Testis (tissue), 3 donors: ENCODE measurements around the gene MAST4. TPM values are rescaled to one million over a fixed set of nuclear protein-coding genes. Genes with fewer than 3 reads are reported as not detected.

ENCODE experiments used
- DNase-seq: peaks from one replicate; pipeline ENCODE4 v3.0.0-alpha.2; 2019
- H3K27ac ChIP-seq, 2 donors: fragments of 200-600 bp; sonication (generic); one replicate each; pipeline ENCODE4 v1.5.1; 2019
- H3K27me3 ChIP-seq: fragments of 200-600 bp; sonication (generic); one replicate; pipeline ENCODE4 v1.5.1; 2019
- H3K36me3 ChIP-seq: fragments of 200-600 bp; sonication (generic); one replicate; pipeline ENCODE4 v1.5.1; 2017; ENCODE audit warnings: low read depth; ENCODE audit errors: missing control alignments
- H3K4me1 ChIP-seq: fragments of 200-600 bp; sonication (generic); one replicate; pipeline ENCODE4 v1.5.1; 2019
- H3K4me3 ChIP-seq, 2 donors: fragments of 200-600 bp; sonication (generic); one replicate each; pipeline ENCODE4 v1.5.1; 2017 to 2019
- H3K9me3 ChIP-seq: fragments of 200-600 bp; sonication (generic); one replicate; pipeline ENCODE4 v1.5.1; 2017
- POLR2A ChIP-seq: fragments of 450-650 bp; IDR thresholded peaks from one replicate; pipeline ENCODE4 v1.6.1; 2017; ENCODE audit warnings: antibody characterized with exemption, mild to moderate bottlenecking, moderate library complexity
- WGBS, 2 donors: methylation state at CpG; one replicate each; pipeline ENCODE4 v1.1.5; 2018; 5-methylcytosine and 5-hydroxymethylcytosine counted together
- intact Hi-C: fragments of 100-400 bp; cut with DNase I; formaldehyde crosslinking; loops from one replicate; pipeline ENCODE4 v1.15.1; 2023; ENCODE audit warnings: low total_unique reads
- polyA plus RNA-seq: library from polyadenylated mRNA; stranded (reverse); fragments of 350-450 nt; fragmentation: Illumina TruSeq; extraction: RNeasy Lipid Tissue Mini Kit (QIAGEN cat#74804); gene quantifications from one replicate; pipeline ENCODE4 v1.2.3, GENCODE V29; 2014; ENCODE audit warnings: low read depth, low replicate concordance; ENCODE audit not compliant: insufficient read depth
- total RNA-seq, 2 donors: library from RNA; depleted of rRNA; stranded (reverse); fragments of >200 nt; gene quantifications; one replicate each; pipeline ENCODE4 v1.2.3, GENCODE V29; 2016
- TF ChIP-seq, protein P1 (sequence below), 3 experiments: fragments of 450-650 bp in 2 of 3; fragments of 200-600 bp in 1 of 3; sonication (generic) in 1 of 3; IDR thresholded peaks; one replicate each; pipeline ENCODE4 v1.5.1; 2016 to 2019; ENCODE audit warnings: antibody characterized with exemption in 3 of 3, mild to moderate bottlenecking in 2 of 3, moderate library complexity in 1 of 3

Gene MAST4
- total and polyA plus RNA-seq, 3 donors from 2014 or later: 27.2 to 56.4 (median 51.4) TPM

DNA sequence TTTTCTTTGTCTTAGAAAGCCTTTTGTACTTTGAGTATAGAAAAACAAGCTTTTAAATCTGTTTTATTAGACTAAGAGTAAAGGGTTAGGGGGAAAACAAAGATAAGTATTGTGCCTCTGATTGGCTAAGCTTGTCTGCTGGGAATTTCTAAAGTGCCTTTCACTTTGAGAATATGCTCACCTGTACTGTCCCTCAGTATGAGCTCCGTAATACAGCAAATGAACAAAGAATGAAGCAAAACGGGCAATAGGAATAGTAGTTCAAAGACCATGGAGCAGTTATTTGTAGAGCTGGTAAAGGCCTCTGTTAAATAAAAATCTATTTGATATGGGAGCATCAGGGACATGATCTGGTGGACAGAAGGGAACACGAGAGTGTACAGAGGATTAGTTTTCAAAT, 277.8 kb downstream of the MAST4 start:
- no peak for DNase-seq
- Histone ChIP-seq H3K4me3 (no peak overlapping the region), H3K4me1 (no peaks in the 10 kb centered on the region), H3K27me3 (no peaks in the 10 kb centered on the region), H3K36me3 (no peaks in the 10 kb centered on the region), H3K27ac (no peak overlapping the region), H3K9me3 (no peaks in the 10 kb centered on the region)
- no peak for TF ChIP-seq POLR2A
- TF ChIP-seq, protein P1, sequence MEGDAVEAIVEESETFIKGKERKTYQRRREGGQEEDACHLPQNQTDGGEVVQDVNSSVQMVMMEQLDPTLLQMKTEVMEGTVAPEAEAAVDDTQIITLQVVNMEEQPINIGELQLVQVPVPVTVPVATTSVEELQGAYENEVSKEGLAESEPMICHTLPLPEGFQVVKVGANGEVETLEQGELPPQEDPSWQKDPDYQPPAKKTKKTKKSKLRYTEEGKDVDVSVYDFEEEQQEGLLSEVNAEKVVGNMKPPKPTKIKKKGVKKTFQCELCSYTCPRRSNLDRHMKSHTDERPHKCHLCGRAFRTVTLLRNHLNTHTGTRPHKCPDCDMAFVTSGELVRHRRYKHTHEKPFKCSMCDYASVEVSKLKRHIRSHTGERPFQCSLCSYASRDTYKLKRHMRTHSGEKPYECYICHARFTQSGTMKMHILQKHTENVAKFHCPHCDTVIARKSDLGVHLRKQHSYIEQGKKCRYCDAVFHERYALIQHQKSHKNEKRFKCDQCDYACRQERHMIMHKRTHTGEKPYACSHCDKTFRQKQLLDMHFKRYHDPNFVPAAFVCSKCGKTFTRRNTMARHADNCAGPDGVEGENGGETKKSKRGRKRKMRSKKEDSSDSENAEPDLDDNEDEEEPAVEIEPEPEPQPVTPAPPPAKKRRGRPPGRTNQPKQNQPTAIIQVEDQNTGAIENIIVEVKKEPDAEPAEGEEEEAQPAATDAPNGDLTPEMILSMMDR (IDR thresholded peaks at IDR 0.05): no peak
- intact Hi-C loops: no loop called here
- 88 to 91% methylated on average over 3 of the region's 3 CpGs for WGBS, 2 donors

DNA sequence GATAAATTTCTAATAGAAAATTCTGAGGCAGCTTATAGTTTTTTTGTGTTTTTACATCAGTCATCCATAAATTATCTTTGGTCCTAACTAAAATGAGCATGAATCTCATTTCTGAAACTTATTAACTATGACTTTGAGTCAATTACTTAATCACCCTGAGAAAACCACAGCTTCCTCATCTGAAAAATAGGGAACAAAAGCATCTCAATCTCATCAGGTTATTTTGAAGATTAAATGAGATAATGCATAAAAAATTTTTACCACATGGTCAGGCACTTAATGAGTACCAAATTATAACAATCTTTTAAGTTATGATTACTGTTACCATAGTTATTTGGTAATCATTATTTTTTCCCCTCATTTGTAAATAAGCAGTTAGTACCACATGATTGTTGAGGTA, 279.1 kb downstream of the MAST4 start:
- no peak for TF ChIP-seq POLR2A
- TF ChIP-seq, protein P1 (IDR thresholded peaks at IDR 0.05): no peak
- H3K9me3 ChIP-seq: no peaks in the 10 kb centered on the region
- DNase-seq: no peak
- intact Hi-C loops: no loop called here
- H3K36me3 ChIP-seq: no peaks in the 10 kb centered on the region
- no peaks in the 10 kb centered on the region for H3K4me1 ChIP-seq
- no peaks in the 10 kb centered on the region for H3K27me3 ChIP-seq
- H3K4me3 ChIP-seq: no peak overlapping the region
- H3K27ac ChIP-seq: no peak overlapping the region

DNA sequence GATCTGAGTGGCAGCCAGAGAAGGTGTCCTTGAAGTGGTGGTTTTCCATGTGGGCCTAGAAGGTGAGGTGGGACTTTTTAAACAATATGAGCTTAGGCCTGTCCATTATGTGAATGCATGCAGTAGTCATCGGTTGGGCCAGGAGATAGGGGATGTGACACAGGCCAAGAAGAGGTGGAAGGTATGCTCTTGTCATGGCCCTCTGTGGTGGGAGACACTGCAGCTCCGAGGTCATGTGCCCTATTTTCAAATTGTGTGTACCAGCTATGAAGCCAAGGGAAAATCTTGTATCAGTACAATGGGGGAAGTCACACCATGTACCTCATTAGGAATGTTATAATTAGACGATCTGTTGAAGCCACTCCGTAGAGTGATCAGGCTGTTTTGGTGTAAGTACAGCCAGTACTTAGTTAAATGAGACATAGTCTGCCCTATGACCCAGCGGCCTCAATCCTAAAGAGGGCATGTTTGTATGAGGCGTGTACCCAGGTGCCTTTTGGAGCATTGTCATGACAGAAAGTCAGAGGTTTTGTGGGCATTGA, 280.1 kb downstream of the MAST4 start:
- intact Hi-C loops: no loop called here
- no peaks in the 10 kb centered on the region for H3K36me3 ChIP-seq
- no peak overlapping the region for H3K27ac ChIP-seq
- no peak overlapping the region for H3K4me3 ChIP-seq
- no peaks in the 10 kb centered on the region for H3K9me3 ChIP-seq
- no peaks in the 10 kb centered on the region for H3K4me1 ChIP-seq
- H3K27me3 ChIP-seq: no peaks in the 10 kb centered on the region
- DNase-seq: no peak
- TF ChIP-seq, protein P1 (IDR thresholded peaks at IDR 0.05): no peak
- TF ChIP-seq POLR2A: no peak
- 60 to 68% methylated on average over 6 of the region's 6 CpGs for WGBS, 2 donors

DNA sequence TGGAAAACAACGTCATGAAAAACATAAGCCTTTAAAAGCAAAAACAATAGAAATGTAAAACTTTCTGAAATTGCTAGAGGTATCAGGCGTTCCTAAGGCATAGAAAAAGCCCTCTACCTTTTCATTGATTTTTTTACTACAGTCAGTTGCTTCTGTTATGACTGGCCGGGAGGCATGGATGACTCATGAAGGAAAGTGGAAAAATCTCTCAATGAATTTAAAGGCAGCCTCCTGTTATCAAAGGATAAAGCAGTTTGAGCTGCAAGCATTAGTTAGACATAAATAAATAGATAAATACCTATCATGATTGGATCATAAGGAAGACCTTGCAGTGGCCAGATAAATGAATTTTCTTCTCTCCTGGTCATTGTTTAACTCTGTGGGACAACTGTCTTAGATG, 281.6 kb downstream of the MAST4 start:
- H3K4me1 ChIP-seq: no peaks in the 10 kb centered on the region
- intact Hi-C loops: no loop called here
- 84 to 88% methylated on average over 3 of the region's 3 CpGs for WGBS, 2 donors
- TF ChIP-seq, protein P1 (IDR thresholded peaks at IDR 0.05): no peak
- no peak for TF ChIP-seq POLR2A
- DNase-seq: no peak
- H3K27ac ChIP-seq: no peak overlapping the region
- no peaks in the 10 kb centered on the region for H3K9me3 ChIP-seq
- no peaks in the 10 kb centered on the region for H3K27me3 ChIP-seq
- H3K4me3 ChIP-seq: no peak overlapping the region
- no peaks in the 10 kb centered on the region for H3K36me3 ChIP-seq

DNA sequence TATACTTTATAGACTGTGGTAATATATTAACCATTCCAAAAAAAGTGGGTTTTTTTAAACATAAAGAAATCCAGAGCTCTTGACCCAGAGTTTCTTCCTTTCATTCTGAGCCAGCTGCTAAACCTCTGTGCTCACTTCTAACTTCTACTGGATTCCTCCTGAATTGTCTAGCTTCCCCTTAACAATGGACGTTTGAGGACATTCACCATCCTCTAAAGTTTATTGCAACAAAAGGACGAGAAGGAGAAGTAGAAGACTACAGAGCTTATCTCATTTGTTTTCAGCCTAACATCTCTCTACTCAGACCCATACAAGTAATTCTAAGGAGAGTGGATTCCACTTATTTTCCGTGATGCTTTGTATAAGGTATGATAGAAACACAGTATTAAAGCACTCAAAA, 284.2 kb downstream of the MAST4 start:
- no peak overlapping the region for H3K27ac ChIP-seq
- no peaks in the 10 kb centered on the region for H3K9me3 ChIP-seq
- intact Hi-C loops: no loop called here
- TF ChIP-seq, protein P1 (IDR thresholded peaks at IDR 0.05): no peak
- TF ChIP-seq POLR2A: no peak
- WGBS, 2 donors: 80 to 84% methylated on average over 3 of the region's 3 CpGs
- no peaks in the 10 kb centered on the region for H3K4me1 ChIP-seq
- no peaks in the 10 kb centered on the region for H3K36me3 ChIP-seq
- H3K27me3 ChIP-seq: no peaks in the 10 kb centered on the region
- H3K4me3 ChIP-seq: no peak overlapping the region
- DNase-seq: no peak
